ENCODE measurements around the gene PDGFC. TPM values are rescaled to one million over a fixed set of nuclear protein-coding genes. Genes with fewer than 3 reads are reported as not detected.
"Not testable (repeated sequence)": the region's sequence is repeated elsewhere in the genome, so short reads cannot be mapped to it uniquely, and the experiment has no call there.

Gene PDGFC
- total RNA-seq, 1 experiment from 2014 or later, result 30.3 TPM

GRCh38 chr4:156945532-156945931 lies 26.1 kb downstream of the PDGFC start:
- Histone ChIP-seq H3K27me3 (no peaks in the 10 kb centered on the region), H3K4me3 (no peak overlapping the region), H3K9me3 (no peaks in the 10 kb centered on the region), H3K36me3 (no peaks in the 10 kb centered on the region)
- no peak for DNase-seq

GRCh38 chr4:156942991-156943390 lies 28.6 kb downstream of the PDGFC start:
- Histone ChIP-seq H3K4me3 (no peak overlapping the region), H3K27me3 (no peaks in the 10 kb centered on the region), H3K9me3 (no peaks in the 10 kb centered on the region), H3K36me3 (peaks cover 3% of the 10 kb centered on the region; the same call in 1 of the 2 replicates)
- no peak for DNase-seq

GRCh38 chr4:156941940-156942548 lies 29.6 kb downstream of the PDGFC start:
- peak; percentile 84 for DNase-seq
- no peaks in the 10 kb centered on the region for H3K27me3 ChIP-seq
- no peaks in the 10 kb centered on the region for H3K9me3 ChIP-seq
- peaks cover 8% of the 10 kb centered on the region for H3K36me3 ChIP-seq
- H3K4me3 ChIP-seq, result peak overlapping the region; percentile 13

DNA sequence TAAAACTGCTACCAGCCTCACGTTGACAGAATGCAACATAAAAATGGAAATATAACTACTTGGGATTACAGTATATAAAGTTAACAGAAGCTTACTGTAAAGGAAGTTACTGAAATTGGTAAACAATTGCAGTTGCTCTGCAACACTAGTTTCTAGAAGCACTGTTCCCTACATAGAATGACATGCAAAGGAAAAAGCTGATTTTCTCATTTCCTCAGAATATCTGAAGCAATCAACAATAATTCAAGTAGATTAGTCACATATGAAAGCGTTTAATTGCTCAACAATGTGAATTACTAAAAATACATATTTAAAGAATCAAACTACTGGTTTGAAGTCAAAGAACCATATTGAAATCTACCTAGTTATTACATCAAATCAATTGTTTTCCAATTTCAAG lies 31.8 kb downstream of the PDGFC start:
- peaks cover 9% of the 10 kb centered on the region for H3K36me3 ChIP-seq
- H3K27me3 ChIP-seq, result no peaks in the 10 kb centered on the region
- no peaks in the 10 kb centered on the region for H3K9me3 ChIP-seq
- DNase-seq, result no peak
- H3K4me3 ChIP-seq, result no peak overlapping the region

GRCh38 chr4:156939139-156939538 lies 32.5 kb downstream of the PDGFC start:
- H3K4me3 ChIP-seq, result no peak overlapping the region
- no peaks in the 10 kb centered on the region for H3K27me3 ChIP-seq
- no peak for DNase-seq
- peaks cover 9% of the 10 kb centered on the region for H3K36me3 ChIP-seq
- H3K9me3 ChIP-seq, result no peaks in the 10 kb centered on the region

DNA sequence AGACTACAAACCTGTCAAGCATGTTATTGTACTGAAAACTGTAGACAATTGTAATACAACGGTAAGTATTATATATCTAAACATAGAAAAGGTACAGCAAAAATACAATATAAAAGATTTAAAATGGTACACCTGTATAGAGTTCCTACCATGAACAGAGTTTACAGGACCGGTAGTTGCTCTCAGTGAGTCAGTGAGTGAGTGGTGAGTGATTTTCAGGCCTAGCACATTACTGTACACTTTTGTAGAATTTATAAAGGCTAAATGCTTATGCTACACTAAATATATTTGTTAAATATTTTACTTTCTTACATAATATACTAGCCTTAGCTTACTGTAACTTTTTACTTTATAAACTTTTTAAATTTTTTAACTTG lies 37.4 kb downstream of the PDGFC start:
- Histone ChIP-seq H3K36me3 (peaks cover 13% of the 10 kb centered on the region), H3K9me3 (no peaks in the 10 kb centered on the region), H3K4me3 (no peak overlapping the region), H3K27me3 (no peaks in the 10 kb centered on the region)
- no peak for DNase-seq

GRCh38 chr4:156933633-156934258 lies 37.9 kb downstream of the PDGFC start:
- H3K9me3 ChIP-seq, result no peaks in the 10 kb centered on the region; the same call in 1 of the 2 replicates
- peaks cover 10% of the 10 kb centered on the region for H3K36me3 ChIP-seq
- no peaks in the 10 kb centered on the region for H3K27me3 ChIP-seq
- no peak overlapping the region for H3K4me3 ChIP-seq
- DNase-seq, result no peak

- not testable (repeated sequence) for H3K27me3 ChIP-seq, H3K4me3 ChIP-seq, H3K9me3 ChIP-seq, DNase-seq
- peaks cover 13% of the 10 kb centered on the region for H3K36me3 ChIP-seq
Measured at GRCh38 chr4:156932360-156932759, 39.2 kb downstream of the PDGFC start.

DNA sequence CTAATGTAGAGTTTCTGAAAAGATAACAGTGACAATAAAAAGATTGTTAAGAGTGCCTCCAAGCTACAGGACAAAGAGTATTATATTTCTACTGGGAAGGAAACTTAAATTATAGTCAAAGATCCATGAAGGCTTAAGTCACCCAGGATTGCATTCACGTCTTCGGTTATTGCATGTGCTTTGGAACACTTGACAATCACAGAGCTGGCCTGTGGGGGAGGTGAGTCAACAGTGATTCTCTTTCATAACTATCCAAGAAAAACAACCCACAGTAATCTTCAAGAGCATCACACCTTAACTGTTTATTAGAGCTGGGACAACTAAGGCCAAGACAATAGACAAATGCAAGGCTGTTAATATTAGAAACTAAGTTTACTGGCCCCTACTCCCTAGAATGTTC lies 40.3 kb downstream of the PDGFC start:
- Histone ChIP-seq H3K9me3 (no peaks in the 10 kb centered on the region; the same call in 1 of the 2 replicates), H3K4me3 (no peak overlapping the region), H3K27me3 (no peaks in the 10 kb centered on the region), H3K36me3 (peaks cover 9% of the 10 kb centered on the region)
- DNase-seq, result peak; percentile 64

GRCh38 chr4:156929386-156930105 lies 42.1 kb downstream of the PDGFC start:
- no peaks in the 10 kb centered on the region for H3K27me3 ChIP-seq
- H3K4me3 ChIP-seq, result no peak overlapping the region
- peaks cover 9% of the 10 kb centered on the region for H3K36me3 ChIP-seq
- H3K9me3 ChIP-seq, result no peaks in the 10 kb centered on the region; the same call in 1 of the 2 replicates
- no peak for DNase-seq

- no peak overlapping the region for H3K4me3 ChIP-seq
- no peak for DNase-seq
- H3K36me3 ChIP-seq, result peaks cover 8% of the 10 kb centered on the region
- H3K27me3 ChIP-seq, result no peaks in the 10 kb centered on the region
- no peaks in the 10 kb centered on the region; the same call in 1 of the 2 replicates for H3K9me3 ChIP-seq
Measured at GRCh38 chr4:156924774-156925315, 46.8 kb downstream of the PDGFC start.

DNA sequence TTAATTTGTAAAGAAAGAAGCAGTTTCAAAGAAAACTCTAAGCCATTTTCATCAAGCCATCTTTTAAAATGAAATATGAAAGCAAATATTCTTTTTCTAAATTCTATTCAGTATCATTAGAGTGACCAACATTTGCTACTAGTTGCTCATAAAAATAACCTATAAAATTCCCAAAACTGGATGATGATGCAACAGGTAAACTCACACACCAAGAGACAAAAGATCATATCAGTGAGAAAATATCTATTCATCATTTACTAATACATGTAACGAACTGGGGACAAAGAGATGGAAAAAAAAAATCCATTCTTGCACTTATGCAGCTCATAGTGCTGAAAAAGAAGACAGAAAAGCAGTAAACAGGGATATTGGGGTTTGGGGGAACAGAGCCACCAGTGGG lies 48.1 kb downstream of the PDGFC start:
- DNase-seq, result no peak
- no peak overlapping the region for H3K4me3 ChIP-seq
- no peaks in the 10 kb centered on the region for H3K27me3 ChIP-seq
- H3K9me3 ChIP-seq, result no peaks in the 10 kb centered on the region
- peaks cover 8% of the 10 kb centered on the region for H3K36me3 ChIP-seq

DNA sequence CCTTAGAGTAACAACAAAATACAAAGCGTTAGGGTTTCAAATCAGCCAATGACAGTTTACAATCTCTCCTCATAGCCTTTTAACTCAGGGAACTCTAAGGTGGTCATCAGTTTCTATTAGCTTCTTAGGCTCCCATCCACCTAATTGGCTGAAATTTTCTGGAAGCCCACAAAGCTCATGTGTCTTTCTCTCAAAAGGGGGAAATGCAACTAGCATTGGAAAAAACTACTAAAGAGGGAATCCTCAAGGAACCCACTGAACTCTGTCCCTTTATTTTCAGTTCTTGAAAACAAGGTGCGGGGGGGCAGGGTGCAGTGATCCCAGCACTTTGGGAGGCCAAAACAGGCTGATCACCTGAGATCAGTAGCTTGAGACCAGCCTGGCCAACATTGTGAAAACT lies 56.4 kb downstream of the PDGFC start:
- Histone ChIP-seq H3K36me3 (no peaks in the 10 kb centered on the region), H3K4me3 (no peak overlapping the region), H3K9me3 (0 out of 2 replicates have a peak, but pooled peaks cover 6% of the 10 kb centered on the region), H3K27me3 (no peaks in the 10 kb centered on the region)
- no peak for DNase-seq

GRCh38 chr4:156913234-156913633 lies 58.4 kb downstream of the PDGFC start:
- Histone ChIP-seq H3K27me3 (no peaks in the 10 kb centered on the region), H3K9me3 (0 out of 2 replicates have a peak, but pooled peaks cover 6% of the 10 kb centered on the region), H3K4me3 (no peak overlapping the region), H3K36me3 (no peaks in the 10 kb centered on the region)
- DNase-seq, result no peak

DNA sequence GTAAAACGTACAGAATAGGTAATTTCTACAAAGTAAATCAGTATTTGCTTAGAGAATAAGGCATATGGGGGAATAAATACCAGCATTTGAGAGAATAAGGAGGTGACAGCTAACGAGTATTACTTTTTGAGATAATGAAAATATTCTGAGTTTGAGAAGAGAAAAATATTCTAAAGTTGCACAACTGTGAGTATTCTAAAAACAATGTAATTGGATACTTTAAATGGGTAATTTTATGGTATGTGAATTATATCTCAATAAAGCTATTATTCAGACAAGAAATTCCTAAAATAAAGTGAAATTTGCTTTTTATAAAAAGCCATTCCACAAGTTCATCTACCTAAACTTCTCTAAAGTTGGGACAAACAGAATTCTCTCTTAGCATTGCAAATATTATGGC lies 62.6 kb downstream of the PDGFC start:
- Histone ChIP-seq H3K36me3 (no peaks in the 10 kb centered on the region), H3K4me3 (no peak overlapping the region), H3K27me3 (no peaks in the 10 kb centered on the region), H3K9me3 (peaks cover 6% of the 10 kb centered on the region; the same call in 1 of the 2 replicates)
- DNase-seq, result no peak

DNA sequence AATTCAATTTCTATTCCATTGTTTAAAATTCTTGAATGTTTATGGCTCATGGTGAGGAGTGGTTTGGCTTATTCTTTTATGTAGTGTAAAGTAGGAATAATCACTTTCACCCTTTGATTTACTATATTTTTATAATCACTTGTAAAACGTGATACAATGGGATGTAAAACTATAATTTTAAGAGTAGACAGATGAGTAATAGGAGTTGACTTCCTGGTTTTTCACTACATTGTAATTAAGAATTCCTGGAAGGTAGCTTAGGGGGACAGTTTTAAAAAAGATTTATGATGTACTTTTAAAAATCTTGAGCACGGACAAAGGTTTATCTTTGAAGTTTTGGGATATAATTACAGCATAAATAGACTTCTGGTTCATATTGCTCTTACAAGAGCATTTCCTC lies 65.3 kb downstream of the PDGFC start:
- Histone ChIP-seq H3K27me3 (no peaks in the 10 kb centered on the region), H3K36me3 (no peaks in the 10 kb centered on the region), H3K4me3 (no peak overlapping the region), H3K9me3 (no peaks in the 10 kb centered on the region; the same call in 1 of the 2 replicates)
- DNase-seq, result no peak

DNA sequence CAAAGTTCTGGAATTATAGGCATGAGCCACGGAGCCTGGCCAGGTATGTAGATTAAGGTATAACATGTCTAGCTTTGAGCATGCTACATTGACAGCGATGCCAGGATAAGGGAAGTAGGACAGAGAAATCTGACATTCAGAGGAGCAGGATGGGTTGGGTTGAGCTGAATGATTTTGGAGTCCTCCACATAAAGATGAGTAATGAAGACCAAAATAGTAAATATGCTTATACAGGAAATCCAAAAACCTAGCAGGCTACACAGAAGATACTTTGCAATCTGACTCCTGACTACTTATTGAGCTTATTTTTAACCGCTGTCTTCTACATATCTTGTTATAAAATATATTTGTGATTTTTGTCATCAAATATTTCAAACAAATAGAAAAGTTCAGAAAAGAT lies 69.7 kb downstream of the PDGFC start:
- H3K9me3 ChIP-seq, result no peaks in the 10 kb centered on the region; the same call in 1 of the 2 replicates
- peak overlapping the region; percentile 27 for H3K4me3 ChIP-seq
- DNase-seq, result no peak
- H3K27me3 ChIP-seq, result no peaks in the 10 kb centered on the region
- no peaks in the 10 kb centered on the region for H3K36me3 ChIP-seq

Data from MG63 (cell line).